A549 (cell line): ENCODE results near the gene AMN.

Experiments
- CTCF ChIP-seq: fragments of >200 bp; sonication (Bioruptor Twin); formaldehyde crosslinking; IDR thresholded peaks from 3 replicates; pipeline ENCODE4 v1.5.1; 2016
- REST ChIP-seq: fragments of 200-600 bp; sonication (generic); IDR thresholded peaks from 2 replicates; pipeline ENCODE4 v1.6.1; 2016; ENCODE audit warnings: antibody characterized with exemption, mild to moderate bottlenecking, moderate library complexity

DNA sequence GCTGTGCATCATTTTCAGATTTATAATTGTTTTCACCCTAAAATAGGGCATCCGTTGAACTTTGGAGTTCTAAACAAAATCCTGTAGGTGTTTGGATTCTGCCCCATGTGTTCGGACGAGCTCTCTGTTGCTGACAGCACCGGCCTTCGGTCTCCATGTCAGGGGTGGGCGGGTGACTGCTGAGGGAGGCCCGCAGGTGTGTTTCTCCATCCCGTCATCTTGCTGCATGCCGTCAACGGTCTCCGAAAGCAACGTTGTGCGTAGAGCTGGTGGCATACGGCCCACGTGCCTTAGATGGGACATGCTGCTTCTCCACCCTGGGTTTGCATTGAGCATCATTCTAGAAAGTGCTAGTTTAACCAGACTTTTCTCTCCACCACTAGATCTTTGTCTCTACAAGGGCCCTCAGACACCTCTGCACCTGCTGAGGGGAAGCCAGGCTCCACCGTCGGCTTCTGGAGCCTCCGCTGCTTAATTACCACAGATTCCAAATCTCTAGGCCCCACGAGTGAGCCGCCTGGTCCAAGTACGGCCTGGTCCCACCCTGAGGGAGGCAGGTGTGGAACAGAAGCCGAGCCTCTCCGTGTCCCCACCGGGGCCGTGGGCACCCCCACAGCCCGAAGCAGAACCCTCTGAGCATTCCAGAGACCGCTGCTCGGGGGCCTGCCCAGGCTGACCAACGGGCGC is 15.7 kb upstream of the AMN start:
- TF ChIP-seq CTCF (no peak), REST (no peak)
